ENCODE data around the gene MLLT3.

The MLLT3 gene

DNA sequence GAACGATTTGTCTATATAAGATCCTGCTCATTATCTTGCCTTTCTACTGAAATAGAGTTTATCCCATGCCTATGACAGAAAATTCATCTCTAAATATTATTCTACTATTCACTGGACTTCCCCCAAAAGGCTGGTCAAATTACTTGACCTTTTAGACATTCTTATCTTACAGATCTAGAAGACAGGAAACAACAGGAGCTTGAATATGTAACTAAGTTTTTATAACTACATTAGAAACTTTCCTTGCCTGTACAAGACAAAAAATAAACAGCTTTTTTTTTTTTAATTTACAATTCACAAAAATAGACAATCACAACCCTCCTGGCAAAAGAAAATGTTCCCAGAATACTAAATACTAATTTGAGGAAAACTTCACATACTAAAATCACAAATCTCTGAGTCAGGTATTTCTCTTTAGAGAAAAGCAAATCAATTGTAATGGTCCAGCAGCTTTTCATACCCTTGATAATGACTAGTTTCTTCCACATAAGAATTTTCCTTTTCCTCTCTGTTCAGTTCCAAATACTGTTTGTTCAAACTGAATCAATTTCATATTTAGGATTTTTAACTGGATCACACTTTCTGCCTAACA is 68.6 kb downstream of the MLLT3 start:
- no peak for DNase-seq

DNA sequence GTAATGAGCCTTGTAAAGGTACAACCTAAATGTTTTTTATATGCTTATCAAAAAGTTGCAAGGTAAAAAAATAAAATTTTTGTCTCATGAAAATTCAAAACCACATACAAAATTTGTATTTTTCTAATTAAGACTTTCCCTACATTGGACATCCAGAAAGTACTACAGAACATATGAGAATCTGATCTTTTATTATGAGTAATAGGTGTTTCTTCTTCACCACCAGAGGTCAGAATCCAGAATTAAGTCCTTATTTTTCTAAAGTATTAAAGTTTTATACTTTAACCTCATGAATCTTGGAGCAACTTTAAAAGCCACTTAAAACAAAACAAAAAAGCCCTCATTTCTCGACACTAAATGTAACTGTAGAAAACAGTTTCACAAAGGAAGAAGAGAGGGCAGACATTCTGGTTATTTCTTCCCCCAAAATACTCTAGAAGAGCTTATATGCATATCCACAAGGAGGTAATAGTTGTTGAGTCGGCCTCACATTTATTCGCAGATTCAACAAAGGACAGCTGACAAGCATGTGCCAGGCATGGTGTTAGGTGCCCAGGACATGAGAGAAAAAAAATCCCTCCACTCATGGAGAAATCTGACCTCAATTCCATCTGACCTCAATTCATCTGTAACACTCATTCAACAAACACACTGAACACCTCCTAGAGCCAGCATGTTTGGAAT is 69.3 kb downstream of the MLLT3 start:
- no peak for DNase-seq

DNA sequence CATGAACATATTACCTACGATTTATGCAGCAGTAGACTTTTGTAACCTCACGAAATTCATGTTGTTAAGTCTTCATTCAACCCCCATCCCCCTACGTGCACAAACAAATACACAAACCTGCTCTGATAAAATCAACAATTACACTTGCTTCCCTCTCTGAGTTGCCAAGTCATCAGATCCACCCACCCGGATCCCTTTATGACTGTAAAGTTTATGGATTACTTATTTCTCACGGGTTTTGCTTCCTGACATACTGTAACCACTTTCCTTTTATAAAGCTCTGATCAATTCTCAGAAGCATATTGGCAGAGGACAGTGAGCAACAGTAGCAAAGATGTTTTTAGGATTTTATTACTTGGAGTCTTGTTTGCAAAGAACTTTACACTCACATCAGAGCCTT is 70.5 kb downstream of the MLLT3 start:
- no peak for DNase-seq

DNA sequence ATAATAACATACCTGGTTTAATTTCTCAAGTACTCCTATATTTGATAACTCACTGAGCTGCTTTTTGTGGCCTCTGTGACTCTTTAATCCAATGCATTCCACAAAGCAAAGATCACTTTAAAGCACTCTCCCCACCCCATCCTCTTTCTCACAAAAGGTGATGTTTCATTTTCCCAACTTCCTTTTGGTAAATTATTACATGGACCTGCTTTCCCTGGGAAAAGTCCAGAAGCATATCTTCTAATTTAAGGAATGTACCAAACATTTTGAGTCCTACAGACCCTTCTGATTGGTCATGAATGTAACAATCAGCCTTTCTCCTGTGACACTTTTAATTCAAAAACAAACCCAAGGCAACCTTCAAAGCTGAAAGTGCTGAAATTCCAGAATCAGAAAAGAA is 71.1 kb downstream of the MLLT3 start:
- DNase-seq: no peak

DNA sequence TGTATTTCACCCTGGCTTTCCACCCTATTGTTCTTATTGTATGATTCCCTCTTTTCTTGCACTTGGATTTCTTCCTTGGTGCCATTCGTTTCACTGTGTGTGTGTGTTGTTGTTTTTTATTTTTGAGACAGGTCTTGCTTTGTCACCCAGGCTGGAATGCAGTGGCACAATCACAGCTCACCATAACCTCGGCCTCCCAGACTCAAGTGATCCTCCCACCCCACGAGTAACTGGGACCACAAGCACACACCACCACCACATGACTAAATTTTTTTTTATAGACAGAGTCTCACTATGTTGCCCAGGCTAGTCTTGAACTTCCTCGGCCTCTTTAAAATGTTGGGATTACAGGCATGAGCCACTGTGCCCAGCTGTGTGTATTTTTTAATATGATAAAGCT is 72.0 kb downstream of the MLLT3 start:
- no peak for DNase-seq

DNA sequence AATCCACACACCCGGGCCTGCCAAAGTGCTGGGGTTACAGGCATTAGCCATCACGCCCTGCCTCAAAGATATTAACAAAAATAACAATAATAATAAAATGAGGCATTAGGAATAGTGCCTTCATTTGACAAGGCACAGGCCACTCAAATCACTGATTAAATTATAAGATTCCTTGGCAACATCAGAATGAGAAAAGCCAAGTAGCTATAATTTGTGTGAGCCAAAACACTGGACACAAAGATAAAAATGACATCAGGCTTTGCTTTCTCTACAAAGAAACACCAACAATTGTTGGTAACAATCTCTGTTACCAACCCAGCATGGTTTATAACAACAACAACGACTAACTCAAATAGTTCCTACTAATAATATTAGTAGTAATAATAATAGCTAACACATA is 73.2 kb downstream of the MLLT3 start:
- DNase-seq: no peak

DNA sequence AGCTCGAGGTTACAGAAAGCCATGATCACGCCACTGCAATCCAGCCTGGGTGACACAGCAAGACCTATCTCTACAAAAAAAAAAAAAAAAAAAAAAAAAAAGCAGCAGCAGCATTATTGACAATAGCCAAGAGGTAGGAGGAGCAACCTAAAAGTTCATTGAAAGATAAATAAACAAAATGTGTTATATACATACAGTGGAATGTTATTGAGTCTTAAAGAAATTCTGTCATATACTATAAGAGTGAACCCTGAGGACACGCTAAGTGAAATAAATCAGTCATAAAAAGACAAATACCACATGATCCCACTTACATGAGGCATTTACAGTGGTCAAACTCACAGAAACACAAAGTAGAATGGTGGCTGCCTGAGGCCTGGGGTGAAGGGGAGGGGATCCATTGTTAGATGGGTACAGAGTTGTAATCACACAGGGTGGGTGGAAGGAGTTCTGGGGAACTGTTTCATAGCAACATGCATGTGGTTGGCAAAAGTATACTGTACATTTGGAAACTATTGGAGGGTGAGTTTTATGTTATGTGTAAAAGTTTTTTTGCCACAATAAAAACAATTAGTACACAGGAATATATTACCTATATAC is 77.2 kb downstream of the MLLT3 start:
- DNase-seq: no peak

DNA sequence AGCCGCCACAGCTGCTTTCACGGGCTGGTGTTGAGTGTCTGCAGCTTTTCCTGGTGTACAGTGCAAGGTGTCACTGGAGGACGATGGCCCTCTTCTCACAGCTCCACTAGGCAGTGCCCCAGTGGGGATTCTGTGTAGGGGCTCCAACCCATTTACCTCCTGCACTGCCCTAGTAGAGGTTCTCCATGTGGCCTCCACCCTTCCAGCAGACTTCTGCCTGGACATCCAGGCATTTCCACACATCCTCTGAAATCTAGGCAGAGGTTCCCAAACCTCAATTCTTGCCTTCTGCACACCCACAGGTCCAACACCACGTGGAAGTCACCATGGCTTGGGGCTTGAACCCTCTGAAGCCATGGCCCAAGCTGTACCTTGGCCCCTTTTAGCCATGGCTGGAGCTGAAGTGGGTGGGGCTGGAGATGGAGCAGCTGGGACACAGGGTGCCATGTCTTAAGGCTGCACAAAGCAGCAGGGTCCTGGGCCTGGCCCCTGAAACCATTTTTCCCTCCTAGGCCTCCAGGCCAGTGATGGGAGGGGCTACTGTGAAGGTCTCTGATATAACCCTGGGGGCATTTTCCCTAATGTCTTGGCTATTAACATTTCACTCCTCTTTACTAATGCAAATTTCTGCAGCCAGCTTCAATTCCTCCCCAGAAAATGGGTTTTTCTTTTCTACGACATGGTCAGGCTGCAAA is 82.0 kb downstream of the MLLT3 start:
- DNase-seq: no peak

DNA sequence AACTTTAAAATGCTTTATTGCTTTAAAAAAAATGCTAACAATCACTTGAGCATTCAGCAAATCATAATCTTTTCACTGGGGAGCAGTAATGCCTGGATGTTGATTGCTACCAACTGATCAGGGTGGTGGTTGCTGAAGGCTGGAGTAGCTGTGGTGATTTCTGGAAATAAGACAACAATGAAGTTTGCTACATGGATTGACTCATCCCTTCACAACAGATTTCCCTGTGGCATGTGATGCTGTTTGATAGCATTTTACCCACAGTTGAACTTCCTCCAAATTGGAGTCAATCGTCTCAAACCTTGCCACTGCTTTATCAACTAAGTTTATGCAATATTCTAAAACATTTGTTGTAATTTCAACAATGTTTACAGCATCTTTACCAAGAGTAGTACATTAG is 83.3 kb downstream of the MLLT3 start:
- no peak for DNase-seq

DNA sequence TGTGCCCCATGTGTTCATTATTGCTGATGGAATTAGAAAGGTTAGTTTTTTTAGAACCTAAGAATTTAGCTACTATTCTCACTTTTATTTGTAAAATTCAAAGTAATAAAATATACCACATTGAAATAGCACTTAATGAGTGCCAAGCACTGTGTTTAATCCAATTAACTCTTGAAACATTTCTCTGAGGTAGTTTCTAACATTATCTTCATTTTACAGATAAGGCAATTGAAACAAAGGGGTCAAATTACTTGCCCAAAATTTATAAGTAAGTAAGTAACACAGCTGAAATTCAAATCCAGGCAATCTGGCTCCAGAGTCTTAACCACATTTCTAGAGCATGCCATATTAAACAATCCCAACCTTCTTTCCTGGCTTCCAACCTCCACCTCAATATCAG is 84.2 kb downstream of the MLLT3 start:
- no peak for DNase-seq

DNA sequence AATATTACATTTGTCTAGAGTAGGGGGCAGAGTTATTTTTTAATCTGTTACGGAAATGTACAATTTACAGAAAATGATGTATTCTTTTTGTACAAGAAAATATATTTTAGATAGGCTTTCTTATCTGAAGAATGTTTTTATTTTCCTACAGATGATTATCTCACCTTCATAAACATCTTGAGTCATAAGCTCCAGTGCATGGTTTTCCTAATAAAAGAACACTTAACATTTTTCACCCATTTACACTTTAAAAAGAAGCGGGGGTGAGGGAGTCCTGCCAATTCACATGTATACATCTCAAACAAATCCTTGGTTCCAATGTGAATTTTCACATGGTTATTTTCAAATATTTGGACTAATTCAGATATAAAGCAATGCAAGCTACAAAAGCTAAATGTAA is 85.0 kb downstream of the MLLT3 start:
- no peak for DNase-seq

DNA sequence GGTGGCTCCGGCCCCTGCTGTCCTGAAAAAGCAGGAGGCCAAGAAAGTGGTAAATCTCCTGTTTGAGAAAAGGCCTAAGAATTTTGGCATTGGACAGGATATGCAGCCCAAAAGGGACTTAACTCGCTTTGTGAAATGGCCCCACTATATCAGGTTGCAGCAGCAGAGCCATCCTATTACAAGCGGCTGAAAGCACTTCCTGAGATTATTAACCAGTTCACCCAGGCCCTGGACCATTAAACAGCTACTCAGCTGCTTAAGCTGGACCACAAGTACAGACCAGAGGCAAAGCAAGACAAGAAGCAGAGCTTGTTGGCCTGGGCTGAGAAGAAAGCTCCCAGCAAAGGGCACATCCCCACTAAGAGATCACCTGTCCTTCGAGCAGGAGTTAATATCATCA is 89.7 kb downstream of the MLLT3 start:
- no peak for DNase-seq

DNA sequence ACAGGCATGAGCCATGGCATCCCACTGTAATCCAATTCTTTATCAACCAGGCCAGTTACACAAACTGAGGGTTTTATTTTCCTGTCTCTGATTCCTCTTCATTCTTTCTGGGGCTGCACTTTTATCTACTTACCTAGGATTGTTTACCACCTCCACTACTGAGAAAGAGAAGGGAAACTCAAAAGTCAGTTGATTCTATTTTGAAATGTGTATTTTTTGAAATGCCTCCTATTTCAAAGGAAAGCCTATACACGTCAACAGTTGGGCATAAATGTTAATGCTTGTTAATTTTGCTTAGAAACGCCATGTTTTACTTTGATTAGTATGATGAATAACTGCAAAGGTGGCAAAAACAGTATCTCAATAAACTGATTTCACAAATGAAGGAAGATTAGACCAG is 92.5 kb downstream of the MLLT3 start:
- DNase-seq: no peak

DNA sequence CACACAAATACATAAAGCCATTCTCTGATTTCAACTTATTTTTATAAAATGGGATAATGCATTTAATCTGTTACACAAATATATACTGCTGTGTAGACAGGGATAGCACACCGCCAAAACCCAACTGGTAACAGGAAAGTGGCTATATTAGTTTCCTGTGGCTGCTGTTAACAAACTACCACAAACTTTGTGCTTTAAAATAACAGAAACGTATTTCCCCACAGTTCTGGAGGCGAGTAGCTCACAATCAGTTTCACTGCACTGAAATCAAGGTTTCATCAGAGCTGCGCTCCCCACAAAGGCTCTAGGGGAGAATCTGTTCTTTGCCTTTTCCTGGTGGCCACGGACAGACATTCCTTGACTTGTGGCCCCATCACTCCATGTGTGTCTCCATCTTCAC is 94.0 kb downstream of the MLLT3 start:
- no peak for DNase-seq

DNA sequence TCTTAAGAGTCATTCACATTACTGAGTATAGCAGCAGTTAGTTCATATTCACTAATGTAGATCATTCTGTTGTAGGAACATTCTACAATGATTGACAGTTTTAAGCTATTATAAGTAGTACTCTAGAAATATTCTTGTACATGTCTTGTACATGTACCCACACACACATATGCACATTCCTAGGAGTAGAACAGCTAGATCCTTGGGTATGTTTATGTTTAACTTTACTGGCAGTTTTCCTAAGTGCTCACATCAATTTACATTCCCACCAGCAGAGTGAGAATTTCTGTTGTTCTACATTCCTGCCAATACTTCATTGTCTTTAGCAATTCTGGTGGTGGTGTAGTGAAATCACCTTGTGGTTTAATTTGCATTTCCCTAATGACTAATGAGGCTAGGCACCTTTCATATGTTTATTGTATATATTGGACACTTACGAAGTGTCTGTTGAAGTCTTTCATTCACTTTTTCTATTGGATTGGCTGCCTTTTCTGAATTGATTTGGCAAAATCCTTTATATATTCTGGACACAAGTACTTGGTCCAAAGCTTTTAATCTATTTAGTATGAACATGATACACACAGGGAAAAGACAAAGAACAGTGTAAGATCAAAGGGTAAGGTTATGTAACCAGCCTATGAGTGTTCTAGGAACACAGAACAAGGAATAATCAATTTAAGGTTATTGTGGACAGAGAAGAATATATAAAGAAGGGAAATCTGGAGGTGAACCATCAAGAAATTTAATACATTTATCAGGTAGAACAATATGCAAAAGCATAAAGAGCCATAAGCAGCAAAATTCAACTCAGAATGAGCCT is 95.6 kb downstream of the MLLT3 start:
- DNase-seq: no peak

DNA sequence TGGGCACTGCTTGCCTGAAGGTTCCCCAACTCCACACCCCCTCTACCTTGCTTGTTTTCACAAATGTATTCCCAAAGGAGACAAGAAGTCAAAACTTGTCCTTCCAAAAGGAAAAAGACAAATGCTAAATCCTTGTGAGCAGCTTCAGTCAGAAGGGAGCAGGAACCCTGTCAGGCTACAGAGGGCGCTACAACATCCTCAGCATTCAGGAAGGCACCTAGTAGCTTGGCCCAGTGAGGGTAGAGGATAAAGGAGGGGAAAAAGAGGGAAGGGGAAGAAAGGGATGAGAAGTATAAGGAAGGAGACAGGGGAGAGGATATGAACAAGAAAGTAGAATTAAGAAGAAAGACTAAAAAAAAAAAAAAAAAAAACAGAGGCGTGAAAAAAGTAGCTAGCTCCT is 97.5 kb downstream of the MLLT3 start:
- no peak for DNase-seq

DNA sequence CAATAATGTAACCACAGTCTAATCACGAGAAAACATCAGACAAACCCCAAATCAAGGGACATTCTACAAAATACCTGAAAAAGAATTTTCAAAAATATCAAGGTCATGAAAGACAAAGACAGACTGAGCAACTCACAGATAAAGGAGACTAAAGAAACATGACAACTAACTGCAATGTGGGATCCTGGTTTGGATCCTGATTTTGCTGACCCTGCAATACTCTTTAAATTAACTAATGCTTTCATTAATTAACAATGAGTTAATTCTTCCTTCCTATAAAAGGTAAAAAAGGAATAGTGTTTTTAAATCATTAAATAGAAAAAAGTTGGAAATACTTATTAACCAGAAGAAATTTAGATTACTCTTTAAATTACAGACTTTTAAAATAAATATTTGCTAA is 103.6 kb downstream of the MLLT3 start:
- no peak for DNase-seq

DNA sequence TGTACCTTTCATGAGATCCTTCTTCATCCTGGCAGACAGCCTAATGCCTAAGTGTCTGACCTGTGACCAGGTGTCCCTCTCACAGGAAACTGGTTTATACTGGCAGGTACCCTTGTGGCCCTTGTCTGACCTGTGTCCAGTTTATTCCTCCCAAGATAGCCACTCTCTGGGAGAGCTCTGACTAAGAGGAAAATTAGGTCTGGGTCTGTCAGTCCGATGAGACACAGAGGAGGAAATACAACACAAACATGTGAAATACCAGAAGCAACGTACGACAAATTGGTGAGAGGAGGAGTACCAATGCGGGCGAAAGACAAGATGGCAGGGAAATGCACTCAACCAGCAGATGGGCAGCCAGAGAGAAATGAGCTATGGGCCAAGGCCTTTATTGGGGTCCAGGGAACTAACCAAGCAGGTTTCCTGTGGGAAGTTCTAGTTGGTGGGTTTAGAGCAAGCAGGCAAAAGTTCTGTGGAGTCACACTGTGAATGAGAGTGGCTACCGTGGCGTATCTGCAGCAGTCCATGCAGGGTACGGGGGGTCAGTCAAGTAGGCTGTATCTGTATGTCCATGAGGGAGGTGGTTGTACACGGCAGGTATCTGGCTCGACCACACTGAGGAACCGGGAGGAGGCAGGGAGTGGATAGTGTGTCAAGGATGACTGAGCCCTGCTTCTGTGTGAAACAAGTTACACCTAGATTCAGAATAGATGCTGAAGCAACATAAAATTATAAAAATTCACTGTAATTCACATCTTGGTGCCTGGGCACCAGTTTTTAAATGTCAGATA is 109.0 kb downstream of the MLLT3 start:
- DNase-seq: no peak

DNA sequence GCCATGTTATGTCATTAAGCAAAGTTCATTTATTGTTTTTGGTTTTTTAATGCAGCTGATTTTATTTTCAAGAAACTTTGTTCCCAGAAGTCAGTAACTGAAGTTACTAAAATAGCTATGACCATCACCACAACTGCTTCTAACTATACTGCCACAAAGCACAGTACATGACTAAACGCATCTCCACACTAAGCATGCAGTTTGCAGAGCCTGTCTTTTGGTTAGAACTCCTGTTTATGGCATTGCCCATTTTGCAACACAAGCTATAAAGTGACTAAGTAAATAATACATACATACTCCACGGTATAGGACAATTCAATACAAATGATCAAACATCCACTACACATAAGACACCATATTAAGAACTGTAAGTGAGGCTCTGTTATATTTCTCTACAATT is 109.7 kb downstream of the MLLT3 start:
- no peak for DNase-seq

DNA sequence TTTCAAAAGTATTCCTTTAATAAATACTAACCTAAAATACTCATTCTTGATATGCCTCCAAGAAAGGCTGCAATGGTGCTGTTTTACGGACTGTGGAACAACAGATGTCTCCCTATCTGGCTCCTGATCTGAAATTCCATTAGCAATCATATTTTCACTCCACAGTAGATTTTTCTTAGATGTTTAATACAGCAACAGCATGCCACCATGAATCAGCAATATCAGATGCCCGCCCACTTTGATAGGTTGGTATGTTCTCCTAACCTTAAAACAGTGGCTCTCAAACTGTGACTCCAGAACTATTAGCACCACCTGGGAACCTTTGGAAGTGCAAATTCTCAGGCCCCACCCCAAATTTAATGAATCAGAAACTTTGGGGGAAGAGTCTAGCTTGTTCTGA is 110.2 kb downstream of the MLLT3 start:
- no peak for DNase-seq

DNA sequence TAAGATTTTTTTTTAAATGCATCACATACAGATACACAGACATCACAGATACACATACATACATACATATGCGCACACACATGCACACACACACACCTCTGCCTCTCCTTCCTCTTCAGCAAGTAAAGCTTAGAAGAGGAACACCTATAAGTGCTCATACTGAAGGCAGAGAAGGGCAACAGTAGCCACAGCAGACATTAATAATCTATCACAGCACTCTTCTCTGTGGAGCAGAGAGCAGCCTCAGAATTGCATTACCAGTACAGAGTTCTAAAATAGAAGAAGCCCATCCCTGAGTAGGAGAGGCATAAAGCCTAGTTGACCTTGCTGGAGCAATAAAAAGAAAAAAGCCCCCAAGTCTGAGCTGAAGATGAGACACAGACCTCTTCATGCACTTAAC is 110.6 kb downstream of the MLLT3 start:
- DNase-seq: no peak

DNA sequence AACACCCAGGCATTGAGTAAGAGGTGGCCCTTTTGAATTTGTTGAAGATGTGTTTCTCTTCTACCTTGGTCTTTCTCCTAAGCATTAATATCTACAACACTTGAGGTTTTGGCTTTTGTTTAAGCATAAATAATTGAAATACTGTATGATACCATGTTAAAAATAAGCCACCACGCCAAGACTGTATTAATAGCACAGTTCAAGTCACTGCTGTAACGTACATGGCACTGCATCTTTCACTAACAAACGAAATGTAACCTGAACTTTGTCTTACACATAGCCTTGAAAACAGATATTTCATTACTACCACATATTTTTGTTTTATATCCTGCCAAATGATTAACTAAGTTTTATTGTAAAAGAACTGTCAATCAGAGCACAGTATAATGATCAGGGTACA is 112.8 kb downstream of the MLLT3 start:
- DNase-seq: no peak

DNA sequence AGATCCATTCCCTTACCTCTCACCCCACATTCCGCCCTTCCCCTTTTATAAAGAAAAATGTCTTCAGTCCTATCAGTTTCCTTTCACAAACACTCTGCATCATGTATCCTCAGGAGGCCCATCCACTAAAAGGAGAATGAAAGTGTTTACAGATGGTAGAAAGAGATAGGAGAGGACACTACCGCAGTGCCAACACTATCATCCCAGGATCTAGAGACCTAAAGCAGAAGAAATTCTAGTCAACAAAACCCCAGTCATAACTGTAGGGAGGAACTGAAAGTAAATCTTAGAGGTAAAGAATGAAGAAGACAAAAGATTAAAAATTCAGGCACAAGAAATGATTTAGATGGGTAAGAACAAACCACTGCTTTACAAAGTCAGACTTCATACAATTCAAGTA is 114.1 kb downstream of the MLLT3 start:
- DNase-seq: no peak

Data from activated CD4-positive, CD25-positive, alpha-beta regulatory T cell (primary cell).